GM23338 (cell line): ENCODE measurements around the gene SLC35A5. TPM values are rescaled to one million over a fixed set of nuclear protein-coding genes. Genes with fewer than 3 reads are reported as not detected.

Source experiments
- ATAC-seq: fragments of 200-7000 bp; cut with Tn5 transposase; 3 replicates; pipeline ENCODE4 v1.9.1; 2020
- DNase-seq: peaks from one replicate; pipeline ENCODE4 v3.0.0-alpha.2; 2015; ENCODE audit warnings: low spot score
- H2AFZ ChIP-seq: fragments of 200-600 bp; sonication (generic); 2 replicates; pipeline ENCODE4 v1.8.0; 2016; ENCODE audit warnings: antibody characterized with exemption, mild to moderate bottlenecking, moderate library complexity
- H3F3A ChIP-seq: fragments of 200-600 bp; sonication (generic); replicated peaks from 2 replicates; pipeline ENCODE4 v1.8.0; 2017; ENCODE audit warnings: antibody characterized with exemption, mixed run types, low read depth
- H3K27ac ChIP-seq: fragments of 200-600 bp; sonication (generic); 2 replicates; pipeline ENCODE4 v1.6.1; 2016; ENCODE audit warnings: low read depth
- H3K27me3 ChIP-seq: fragments of 200-600 bp; sonication (generic); 2 replicates; pipeline ENCODE4 v1.8.0; 2016; ENCODE audit warnings: mild to moderate bottlenecking, mixed run types, moderate library complexity; ENCODE audit not compliant: insufficient read depth
- H3K36me3 ChIP-seq: fragments of 200-600 bp; sonication (generic); 2 replicates; pipeline ENCODE4 v1.8.0; 2016; ENCODE audit warnings: mild to moderate bottlenecking; ENCODE audit not compliant: insufficient read depth
- H3K4me1 ChIP-seq: fragments of 200-600 bp; sonication (generic); 2 replicates; pipeline ENCODE4 v1.8.0; 2016; ENCODE audit warnings: mild to moderate bottlenecking, moderate library complexity; ENCODE audit not compliant: insufficient read depth
- H3K4me2 ChIP-seq: fragments of 200-600 bp; sonication (generic); 2 replicates; pipeline ENCODE4 v1.7.1; 2017; ENCODE audit warnings: mixed run types
- H3K4me3 ChIP-seq: fragments of 200-600 bp; sonication (generic); 2 replicates; pipeline ENCODE4 v1.6.1; 2016; ENCODE audit warnings: mixed run types
- H3K79me2 ChIP-seq: fragments of 200-600 bp; sonication (generic); replicated peaks from 2 replicates; pipeline ENCODE4 v1.8.0; 2017; ENCODE audit warnings: mild to moderate bottlenecking; ENCODE audit not compliant: insufficient read depth
- H3K9me2 ChIP-seq: fragments of 200-600 bp; sonication (generic); 2 replicates; pipeline ENCODE4 v1.8.0; 2017; ENCODE audit not compliant: insufficient read depth
- H4K20me1 ChIP-seq: fragments of 200-600 bp; sonication (generic); replicated peaks from 2 replicates; pipeline ENCODE4 v1.8.0; 2017; ENCODE audit warnings: mild to moderate bottlenecking; ENCODE audit not compliant: insufficient read depth
- H3K27ac Mint-ChIP-seq: 2 replicates; pipeline ENCODE4 v1.8.0; 2020; ENCODE audit warnings: inconsistent platforms, mild to moderate bottlenecking, moderate library complexity, mixed read lengths
- H3K27me3 Mint-ChIP-seq: 3 replicates; pipeline ENCODE4 v1.8.0; 2022; ENCODE audit warnings: low read depth, mild to moderate bottlenecking, moderate library complexity, mixed read lengths, inconsistent platforms; ENCODE audit not compliant: insufficient read depth, poor library complexity
- H3K36me3 Mint-ChIP-seq: 3 replicates; pipeline ENCODE4 v1.8.0; 2021; ENCODE audit warnings: low read depth, mild to moderate bottlenecking, inconsistent platforms, moderate library complexity, mixed read lengths
- H3K4me1 Mint-ChIP-seq: 3 replicates; pipeline ENCODE4 v1.8.0; 2020; ENCODE audit warnings: mild to moderate bottlenecking, inconsistent platforms, mixed read lengths
- H3K4me3 Mint-ChIP-seq: 3 replicates; pipeline ENCODE4 v1.8.0; 2021; ENCODE audit warnings: moderate library complexity, mild to moderate bottlenecking, inconsistent platforms, mixed read lengths
- H3K9me3 Mint-ChIP-seq: 3 replicates; pipeline ENCODE4 v1.8.0; 2020; ENCODE audit warnings: moderate library complexity, mild to moderate bottlenecking, inconsistent platforms, mixed read lengths
- CREB1 ChIP-seq: fragments of 250-450 bp; sonication (Bioruptor Pico); IDR thresholded peaks from 2 replicates; pipeline ENCODE4 v1.5.0; 2020; ENCODE audit warnings: low read depth, mild to moderate bottlenecking, moderate library complexity
- CTCF ChIP-seq, 2 experiments: fragments of 200-600 bp in 1 of 2; sonication (generic) in 1 of 2; conservative IDR thresholded peaks; 2 replicates each; pipeline versions ENCODE4 v1.5.1 to v1.6.1; 2016 to 2017; ENCODE audit warnings: antibody characterized with exemption in 2 of 2, low read depth in 2 of 2, mild to moderate bottlenecking in 2 of 2, moderate library complexity in 1 of 2
- ETS1 ChIP-seq: IDR thresholded peaks from 2 replicates; pipeline ENCODE4 v1.6.1; 2016; ENCODE audit warnings: antibody characterized with exemption
- EZH2 ChIP-seq: fragments of 200-600 bp; sonication (generic); IDR thresholded peaks from one replicate; pipeline ENCODE4 v1.8.0; 2017; ENCODE audit warnings: antibody characterized with exemption, mild to moderate bottlenecking, low read depth; ENCODE audit not compliant: unreplicated experiment
- EZH2phosphoT487 ChIP-seq: fragments of 200-600 bp; sonication (generic); IDR thresholded peaks from one replicate; pipeline ENCODE4 v1.8.1; 2018; ENCODE audit warnings: antibody characterized with exemption; ENCODE audit not compliant: unreplicated experiment
- JUNB ChIP-seq: IDR thresholded peaks from one replicate; pipeline ENCODE4 v1.6.1; 2016; ENCODE audit warnings: antibody characterized with exemption; ENCODE audit not compliant: unreplicated experiment
- NANOG ChIP-seq: IDR thresholded peaks from 2 replicates; pipeline ENCODE4 v1.6.1; 2016; ENCODE audit warnings: antibody characterized with exemption, borderline replicate concordance
- REST ChIP-seq: IDR thresholded peaks from one replicate; pipeline ENCODE4 v1.6.1; 2018; ENCODE audit warnings: antibody characterized with exemption; ENCODE audit not compliant: unreplicated experiment
- STAT1 ChIP-seq: IDR thresholded peaks from one replicate; pipeline ENCODE4 v1.6.1; 2016; ENCODE audit warnings: antibody characterized with exemption; ENCODE audit not compliant: unreplicated experiment
- ZNF114 ChIP-seq: fragments of 250-450 bp; sonication (Bioruptor Pico); IDR thresholded peaks from 2 replicates; pipeline ENCODE4 v1.5.0; 2020; ENCODE audit warnings: mild to moderate bottlenecking, moderate library complexity
- ZNF462 ChIP-seq: fragments of 250-450 bp; sonication (Bioruptor Pico); IDR thresholded peaks from 2 replicates; pipeline ENCODE4 v1.5.0; 2020; ENCODE audit warnings: mild to moderate bottlenecking, moderate library complexity
- polyA plus RNA-seq: library from polyadenylated mRNA; unstranded; fragments of >200 nt; fragmentation: Nextera tagmentation; extraction: Ambion mirVana; gene quantifications from 2 replicates; pipeline ENCODE4 v1.2.1, GENCODE V29; 2016
- total RNA-seq: library from RNA; depleted of rRNA; stranded (reverse); fragments of >200 nt; shearing (Covaris generic); gene quantifications from 2 replicates; pipeline ENCODE4 v1.2.3, GENCODE V29; 2014

SLC35A5 gene
- total and polyA plus RNA-seq, 2 experiments from 2014 or later, result 19.9 to 40.4 TPM

- TF ChIP-seq ZNF462 (CRISPR knock-in tag) (no peak), CTCF (conservative IDR thresholded peaks at IDR 0.05; ENCODE audit: low read depth in 2 of 2) (no peak)
Observed at GRCh38 chr3:112593258-112593657, 31.4 kb downstream of the SLC35A5 start (continued).

- no peaks in the 10 kb centered on the region for H3K36me3 Mint-ChIP-seq
- H3K4me1 ChIP-seq, result peaks cover 18% of the 10 kb centered on the region
- no peaks in the 10 kb centered on the region for H3K9me3 Mint-ChIP-seq
- no peaks in the 10 kb centered on the region for H3K79me2 ChIP-seq
- H3K27me3 ChIP-seq, result no peaks in the 10 kb centered on the region
- no peak overlapping the region for H3K27ac ChIP-seq
- no peaks in the 10 kb centered on the region for H3F3A ChIP-seq
- H3K27me3 Mint-ChIP-seq, result no peaks in the 10 kb centered on the region
- H2AFZ ChIP-seq, result no peak overlapping the region
- H3K27ac Mint-ChIP-seq, result no peak overlapping the region
- no peak overlapping the region for H3K4me2 ChIP-seq
- H3K4me1 Mint-ChIP-seq, result peaks cover 13% of the 10 kb centered on the region
- no peaks in the 10 kb centered on the region for H4K20me1 ChIP-seq
- no peak overlapping the region for H3K4me3 Mint-ChIP-seq
- H3K4me3 ChIP-seq, result no peak overlapping the region
- H3K36me3 ChIP-seq, result no peaks in the 10 kb centered on the region
- DNase-seq (no peak), ATAC-seq (no peak)
- H3K9me2 ChIP-seq, result no peaks in the 10 kb centered on the region
- TF ChIP-seq ETS1 (no peak), ZNF114 (CRISPR knock-in tag) (no peak), EZH2phosphoT487 (no peak), NANOG (no peak), REST (no peak), JUNB (no peak), STAT1 (no peak), CTCF (conservative IDR thresholded peaks at IDR 0.05; ENCODE audit: low read depth in 2 of 2) (no peak), CREB1 (no peak), EZH2 (no peak)
Observed at GRCh38 chr3:112594856-112595255, 33.0 kb downstream of the SLC35A5 start.
